A673 (cell line): ENCODE measurements around the gene TTLL11. TPM values are rescaled to one million over a fixed set of nuclear protein-coding genes. Genes with fewer than 3 reads are reported as not detected.

Source experiments
- BruUV-seq: library from RNA; stranded (reverse); fragments of 400-500 nt; replicated peaks from 2 replicates; lab custom pipeline; 2021; lab: Mats Ljungman, UMichigan
- CTCF ChIA-PET: fragments of 300-600 bp; sonication (Branson Sonifier 250); formaldehyde crosslinking; loops from one replicate; lab custom pipeline; 2022; ENCODE audit warnings: antibody characterized with exemption; lab: Charles Lee
- POLR2A ChIA-PET: fragments of 300-600 bp; sonication (Branson Sonifier 250); formaldehyde crosslinking; loops from one replicate; lab custom pipeline; 2022; ENCODE audit warnings: antibody characterized with exemption; ENCODE audit not compliant: low non-redundant PET; lab: Charles Lee
- DNase-seq: peaks from one replicate; pipeline ENCODE4 v3.0.0-alpha.2; 2015; ENCODE audit warnings: low spot score
- H3K27ac ChIP-seq: fragments of 200-600 bp; sonication (generic); 2 replicates; pipeline ENCODE4 v1.5.1; 2016; ENCODE audit warnings: mixed run types, low read depth, mild to moderate bottlenecking, mixed read lengths, antibody characterized with exemption, low read length; ENCODE audit not compliant: poor library complexity, severe bottlenecking
- H3K27me3 ChIP-seq: fragments of 200-600 bp; sonication (generic); replicated peaks from 2 replicates; pipeline ENCODE4 v1.6.1; 2017; ENCODE audit warnings: mixed run types, low read depth, mild to moderate bottlenecking, mixed read lengths, antibody characterized with exemption, low read length; ENCODE audit not compliant: insufficient read depth, poor library complexity
- H3K36me3 ChIP-seq: fragments of 200-600 bp; sonication (generic); 2 replicates; pipeline ENCODE4 v1.6.1; 2016; ENCODE audit warnings: mixed run types, mild to moderate bottlenecking, mixed read lengths, antibody characterized with exemption, low read length; ENCODE audit not compliant: insufficient read depth, poor library complexity, severe bottlenecking
- H3K4me1 ChIP-seq: fragments of 200-600 bp; sonication (generic); 2 replicates; pipeline ENCODE4 v1.6.1; 2017; ENCODE audit warnings: mixed run types, mild to moderate bottlenecking, mixed read lengths, antibody characterized with exemption, low read length; ENCODE audit not compliant: insufficient read depth, poor library complexity, severe bottlenecking
- H3K4me3 ChIP-seq: fragments of 200-600 bp; sonication (generic); 2 replicates; pipeline ENCODE4 v1.5.1; 2016; ENCODE audit warnings: low read depth, mixed run types, mild to moderate bottlenecking, mixed read lengths, low read length; ENCODE audit not compliant: poor library complexity, severe bottlenecking
- H3K9me3 ChIP-seq: fragments of 200-600 bp; sonication (generic); 2 replicates; pipeline ENCODE4 v1.6.1; 2016; ENCODE audit warnings: mixed run types, low read depth, mild to moderate bottlenecking, mixed read lengths, antibody characterized with exemption, low read length; ENCODE audit not compliant: poor library complexity, severe bottlenecking
- EZH2 ChIP-seq: fragments of 200-600 bp; sonication (generic); IDR thresholded peaks from 2 replicates; pipeline ENCODE4 v1.6.1; 2017; ENCODE audit warnings: borderline replicate concordance, low read depth, mild to moderate bottlenecking, mixed read lengths, antibody characterized with exemption, low read length; ENCODE audit not compliant: poor library complexity, severe bottlenecking
- intact Hi-C: fragments of 100-400 bp; cut with micrococcal nuclease; formaldehyde crosslinking; loops from one replicate; pipeline ENCODE4 v1.10.0; 2022; ENCODE audit not compliant: unreplicated experiment
- total RNA-seq: library from RNA; stranded (reverse); gene quantifications from 2 replicates; pipeline ENCODE4 v1.2.3, GENCODE V29; 2021
- TF ChIP-seq, protein P1 (sequence below): fragments of 300-800, 200-600 bp; sonication (generic); conservative IDR thresholded peaks from 2 replicates; pipeline ENCODE4 v1.5.1; 2017; ENCODE audit warnings: low read depth, mild to moderate bottlenecking, antibody characterized with exemption, low read length, moderate library complexity, mixed read lengths

Gene TTLL11
- total RNA-seq, 1 experiment from 2014 or later = 3.0 TPM

DNA sequence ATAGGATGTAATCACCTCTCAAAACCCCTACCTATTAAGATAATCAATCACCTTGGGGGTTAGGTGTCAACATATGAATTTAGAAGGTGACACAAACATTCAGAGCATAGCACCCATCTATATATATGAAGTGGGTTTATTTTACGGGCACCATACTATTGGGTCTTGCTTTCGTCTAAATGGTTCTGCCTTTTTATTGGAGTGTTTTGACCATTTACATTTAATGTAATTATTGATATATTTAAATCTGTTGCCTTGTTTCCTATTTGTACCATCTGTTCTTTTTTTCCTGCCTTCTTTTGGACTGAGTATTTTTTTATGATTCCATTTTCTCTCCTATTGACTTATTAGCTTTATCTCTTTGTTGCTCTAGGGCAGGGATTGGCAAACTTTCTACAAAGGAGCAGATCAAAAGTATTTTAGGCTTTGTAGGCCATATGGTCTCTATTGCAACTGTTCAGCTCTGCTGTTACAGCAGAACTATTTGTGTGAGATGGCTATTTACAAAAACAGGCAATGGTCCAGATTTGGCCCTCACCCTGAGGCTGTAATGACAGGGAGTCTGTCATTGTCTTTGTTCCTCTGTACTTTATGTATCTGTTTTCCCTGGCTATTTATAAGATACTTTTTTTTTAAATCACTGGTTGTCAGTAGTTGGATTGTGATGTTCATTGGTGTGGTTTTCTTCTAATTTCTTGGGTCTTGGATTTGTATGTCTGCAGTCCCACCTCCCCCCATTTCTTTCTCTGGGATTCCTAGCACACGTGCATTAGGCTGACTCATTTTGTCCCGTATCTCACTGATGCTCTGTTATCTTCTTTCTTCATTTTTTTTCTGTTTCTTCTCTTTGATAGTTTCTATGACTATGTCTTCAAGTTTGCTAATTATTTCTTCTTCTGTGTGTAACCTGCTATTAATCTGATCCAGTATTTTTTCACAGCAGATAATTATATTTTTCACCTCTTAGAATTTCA, 314.6 kb downstream of the TTLL11 start:
- no peak overlapping the region for H3K27ac ChIP-seq
- CTCF ChIA-PET = no interaction called here
- no peak overlapping the region for H3K4me3 ChIP-seq
- intact Hi-C loops = no loop called here
- no peak for TF ChIP-seq EZH2
- TF ChIP-seq, protein P1, sequence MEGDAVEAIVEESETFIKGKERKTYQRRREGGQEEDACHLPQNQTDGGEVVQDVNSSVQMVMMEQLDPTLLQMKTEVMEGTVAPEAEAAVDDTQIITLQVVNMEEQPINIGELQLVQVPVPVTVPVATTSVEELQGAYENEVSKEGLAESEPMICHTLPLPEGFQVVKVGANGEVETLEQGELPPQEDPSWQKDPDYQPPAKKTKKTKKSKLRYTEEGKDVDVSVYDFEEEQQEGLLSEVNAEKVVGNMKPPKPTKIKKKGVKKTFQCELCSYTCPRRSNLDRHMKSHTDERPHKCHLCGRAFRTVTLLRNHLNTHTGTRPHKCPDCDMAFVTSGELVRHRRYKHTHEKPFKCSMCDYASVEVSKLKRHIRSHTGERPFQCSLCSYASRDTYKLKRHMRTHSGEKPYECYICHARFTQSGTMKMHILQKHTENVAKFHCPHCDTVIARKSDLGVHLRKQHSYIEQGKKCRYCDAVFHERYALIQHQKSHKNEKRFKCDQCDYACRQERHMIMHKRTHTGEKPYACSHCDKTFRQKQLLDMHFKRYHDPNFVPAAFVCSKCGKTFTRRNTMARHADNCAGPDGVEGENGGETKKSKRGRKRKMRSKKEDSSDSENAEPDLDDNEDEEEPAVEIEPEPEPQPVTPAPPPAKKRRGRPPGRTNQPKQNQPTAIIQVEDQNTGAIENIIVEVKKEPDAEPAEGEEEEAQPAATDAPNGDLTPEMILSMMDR = no peak
- no TSS peak for BruUV-seq
- POLR2A ChIA-PET = no interaction called here
- H3K4me1 ChIP-seq = no peaks in the 10 kb centered on the region
- no peaks in the 10 kb centered on the region for H3K27me3 ChIP-seq
- DNase-seq = no peak
- peaks cover 4% of the 10 kb centered on the region for H3K9me3 ChIP-seq
- H3K36me3 ChIP-seq = peaks cover 16% of the 10 kb centered on the region

DNA sequence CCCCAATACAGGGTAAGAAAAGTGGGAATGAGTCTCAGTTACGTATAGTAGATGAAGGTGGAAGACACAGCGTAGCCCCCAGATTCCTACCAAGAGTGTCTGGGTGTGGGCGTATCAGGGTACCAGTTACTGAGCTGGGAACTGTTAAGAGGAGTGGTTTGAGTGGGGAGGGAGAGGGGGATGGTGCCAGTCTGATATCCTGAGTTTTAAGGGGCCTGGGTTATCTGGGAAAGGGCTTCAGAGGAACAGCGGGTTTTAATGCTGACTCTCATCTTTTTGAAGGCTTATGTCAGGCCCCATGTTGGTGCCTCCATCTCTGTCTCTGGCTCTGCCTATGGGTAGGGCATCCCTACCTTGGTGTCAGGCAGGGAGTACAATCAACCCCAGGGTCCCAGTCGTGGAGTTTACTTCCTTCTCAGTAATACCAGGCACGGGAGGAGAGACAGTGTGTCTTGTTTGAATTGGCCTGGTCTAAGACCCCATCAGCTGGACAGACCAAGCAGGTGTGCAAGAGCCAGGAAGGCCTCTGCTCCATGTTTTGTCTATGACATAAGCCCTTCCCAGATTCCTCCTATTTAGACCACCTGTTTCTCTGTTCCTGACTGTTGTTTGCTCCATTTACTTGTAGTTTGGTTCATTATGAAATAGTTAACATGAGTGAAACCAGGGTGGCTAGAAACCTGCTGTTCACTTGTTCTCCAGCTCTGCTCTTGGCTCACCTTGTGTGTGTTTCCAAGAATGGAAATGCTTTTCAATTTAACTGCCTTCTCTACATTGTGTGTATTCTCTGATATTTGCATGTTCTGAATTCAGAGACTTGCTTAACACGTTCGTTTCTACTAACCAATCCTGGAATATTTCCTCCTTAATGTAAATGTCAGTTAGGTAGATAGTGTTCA, 316.1 kb downstream of the TTLL11 start:
- no peak overlapping the region for H3K4me3 ChIP-seq
- no peak for TF ChIP-seq EZH2
- TF ChIP-seq, protein P1 = no peak
- no peak overlapping the region for H3K27ac ChIP-seq
- ChIA-PET POLR2A (no interaction called here), CTCF (no interaction called here)
- no peaks in the 10 kb centered on the region for H3K27me3 ChIP-seq
- peaks cover 4% of the 10 kb centered on the region for H3K9me3 ChIP-seq
- H3K36me3 ChIP-seq = peaks cover 18% of the 10 kb centered on the region
- BruUV-seq = no TSS peak
- no peak for DNase-seq
- intact Hi-C loops = no loop called here
- no peaks in the 10 kb centered on the region for H3K4me1 ChIP-seq

DNA sequence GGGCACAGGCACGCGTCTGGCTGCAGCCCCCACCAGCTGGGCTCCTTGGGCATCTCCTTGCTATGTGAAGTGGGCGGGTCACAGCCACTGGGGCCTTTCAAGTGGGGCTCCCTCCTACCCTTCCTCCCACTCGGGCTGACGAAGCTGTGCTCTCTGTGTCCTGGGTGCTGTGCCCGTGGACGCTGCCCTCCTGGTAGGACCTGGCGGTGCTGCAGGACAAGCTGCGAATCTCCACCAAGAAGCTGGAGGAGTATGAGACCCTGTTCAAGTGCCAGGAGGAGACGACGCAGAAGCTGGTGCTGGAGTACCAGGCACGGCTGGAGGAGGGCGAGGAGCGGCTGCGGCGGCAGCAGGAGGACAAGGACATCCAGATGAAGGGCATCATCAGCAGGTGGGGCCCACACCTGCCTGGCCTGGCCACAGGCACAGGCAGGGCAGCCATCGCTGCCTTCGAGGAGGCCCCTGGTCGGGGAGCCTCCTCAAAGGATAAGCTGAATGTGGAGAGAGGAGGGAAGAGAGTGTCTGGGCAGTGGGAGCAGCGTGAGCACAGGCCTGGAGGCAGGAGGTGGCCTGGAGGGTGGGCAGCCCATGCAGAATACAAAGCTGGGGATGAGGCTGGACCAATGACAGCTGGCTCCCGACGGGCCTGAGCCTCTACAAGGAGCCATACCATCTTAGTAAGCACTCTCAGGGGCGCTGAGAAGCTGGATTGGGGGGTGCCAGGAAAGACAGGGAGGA, 316.9 kb downstream of the TTLL11 start:
- no TSS peak for BruUV-seq
- H3K9me3 ChIP-seq = peaks cover 4% of the 10 kb centered on the region
- peaks cover 10% of the 10 kb centered on the region for H3K36me3 ChIP-seq
- POLR2A ChIA-PET = no interaction called here
- TF ChIP-seq, protein P1 = no peak
- no peak for TF ChIP-seq EZH2
- H3K27me3 ChIP-seq = no peaks in the 10 kb centered on the region
- no peak for DNase-seq
- no peak overlapping the region for H3K4me3 ChIP-seq
- H3K4me1 ChIP-seq = no peaks in the 10 kb centered on the region
- intact Hi-C loops = no loop called here
- CTCF ChIA-PET = no interaction called here
- no peak overlapping the region for H3K27ac ChIP-seq
